HUES6 (cell line): ENCODE data around the gene ADARB2.

ENCODE experiments used
- H3K27ac ChIP-seq: 2 replicates; pipeline ENCODE4 v1.7.0; 2013; ENCODE audit warnings: low read depth, mild to moderate bottlenecking, low read length, inconsistent platforms
- H3K27me3 ChIP-seq: 2 replicates; pipeline ENCODE4 v1.6.1; 2013; ENCODE audit warnings: low read length; ENCODE audit not compliant: control insufficient read depth, insufficient read depth
- H3K36me3 ChIP-seq: 2 replicates; pipeline ENCODE4 v1.6.1; 2013; ENCODE audit warnings: low read length; ENCODE audit not compliant: control insufficient read depth, insufficient read depth
- H3K4me1 ChIP-seq: 2 replicates; pipeline ENCODE4 v1.6.1; 2013; ENCODE audit warnings: low read length; ENCODE audit not compliant: control insufficient read depth, insufficient read depth
- H3K4me3 ChIP-seq: 2 replicates; pipeline ENCODE4 v1.5.1; 2013; ENCODE audit warnings: low read depth, low read length
- H3K9ac ChIP-seq: one replicate; pipeline ENCODE4 v1.6.1; 2013; ENCODE audit warnings: mild to moderate bottlenecking, low read length
- H3K9me3 ChIP-seq: 2 replicates; pipeline ENCODE4 v1.6.1; 2013; ENCODE audit warnings: low read depth, low read length; ENCODE audit not compliant: control insufficient read depth, insufficient read depth

ADARB2 gene

GRCh38 chr10:1661859-1662437 is 75.4 kb downstream of the ADARB2 start:
- Histone ChIP-seq H3K36me3 (no peaks in the 10 kb centered on the region), H3K27me3 (no peaks in the 10 kb centered on the region), H3K9me3 (peaks cover 12% of the 10 kb centered on the region), H3K27ac (no peak overlapping the region), H3K4me3 (no peak overlapping the region), H3K9ac (no peak overlapping the region), H3K4me1 (no peaks in the 10 kb centered on the region)

- no peak overlapping the region for H3K9ac ChIP-seq
- H3K4me1 ChIP-seq: no peaks in the 10 kb centered on the region
- peaks cover 12% of the 10 kb centered on the region for H3K9me3 ChIP-seq
- H3K4me3 ChIP-seq: no peak overlapping the region
- no peaks in the 10 kb centered on the region for H3K36me3 ChIP-seq
- H3K27me3 ChIP-seq: no peaks in the 10 kb centered on the region
- no peak overlapping the region for H3K27ac ChIP-seq
Observed at GRCh38 chr10:1661416-1661815, 75.9 kb downstream of the ADARB2 start.

DNA sequence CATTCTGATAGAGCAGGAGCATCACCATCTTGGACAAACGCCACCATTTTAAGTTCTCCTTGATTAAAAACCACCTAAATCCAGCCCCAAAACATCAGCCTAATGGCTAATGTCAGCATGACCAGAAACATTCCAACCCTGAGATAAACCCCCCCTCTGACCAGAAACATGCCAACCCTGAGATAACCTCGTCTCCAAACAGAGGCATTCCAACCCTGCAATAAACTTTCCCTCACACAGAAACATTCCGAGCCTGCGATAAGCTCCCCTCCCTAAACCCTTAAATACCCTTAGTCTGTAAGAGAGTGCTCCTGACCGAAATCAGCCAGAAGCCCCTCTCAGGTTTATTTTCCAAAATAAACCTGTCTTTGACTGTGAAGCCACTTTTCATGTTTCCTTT is 76.5 kb downstream of the ADARB2 start:
- Histone ChIP-seq H3K36me3 (no peaks in the 10 kb centered on the region), H3K4me1 (no peaks in the 10 kb centered on the region), H3K9ac (no peak overlapping the region), H3K27ac (no peak overlapping the region), H3K27me3 (no peaks in the 10 kb centered on the region), H3K9me3 (peaks cover 12% of the 10 kb centered on the region), H3K4me3 (no peak overlapping the region)

- Histone ChIP-seq H3K36me3 (no peaks in the 10 kb centered on the region), H3K4me1 (no peaks in the 10 kb centered on the region), H3K9me3 (peaks cover 12% of the 10 kb centered on the region), H3K9ac (no peak overlapping the region), H3K27me3 (no peaks in the 10 kb centered on the region), H3K27ac (no peak overlapping the region), H3K4me3 (no peak overlapping the region)
Observed at GRCh38 chr10:1660386-1660785, 76.9 kb downstream of the ADARB2 start.

DNA sequence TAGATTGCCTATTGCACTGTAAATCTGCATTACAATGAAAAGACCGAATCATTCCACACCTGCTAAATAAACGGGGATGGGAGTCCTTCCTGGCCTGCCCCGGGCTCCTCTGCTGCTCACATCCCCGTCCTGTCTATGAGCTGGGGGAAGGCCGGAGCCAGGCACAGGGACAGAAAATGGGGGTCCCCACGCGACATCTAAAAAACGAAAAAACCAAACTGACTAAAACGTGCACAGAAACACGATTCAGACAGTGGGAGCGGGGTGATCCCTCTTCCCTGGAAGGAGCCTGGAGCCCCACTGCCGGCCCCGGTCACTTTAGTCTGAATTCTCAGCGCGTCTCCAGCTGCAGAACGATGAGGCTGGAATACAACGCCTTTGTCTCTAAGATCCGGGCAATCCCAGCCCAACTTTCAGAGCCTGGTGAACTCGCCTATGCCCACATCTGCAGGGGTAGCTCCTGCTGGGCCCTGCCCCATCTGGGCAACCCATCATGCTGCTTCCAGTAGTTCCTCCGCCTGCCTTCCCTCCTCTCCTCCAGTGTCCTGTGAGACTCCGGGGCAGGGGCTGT is 78.0 kb downstream of the ADARB2 start:
- H3K9ac ChIP-seq: no peak overlapping the region

GRCh38 chr10:1658658-1659057 is 78.7 kb downstream of the ADARB2 start:
- H3K27ac ChIP-seq: no peak overlapping the region
- H3K9me3 ChIP-seq: peaks cover 12% of the 10 kb centered on the region
- H3K4me1 ChIP-seq: no peaks in the 10 kb centered on the region

More for the DNA sequence above, 78.0 kb downstream of the ADARB2 start:
- Histone ChIP-seq H3K9me3 (peaks cover 12% of the 10 kb centered on the region), H3K4me1 (no peaks in the 10 kb centered on the region), H3K4me3 (no peak overlapping the region), H3K27ac (no peak overlapping the region), H3K27me3 (no peaks in the 10 kb centered on the region), H3K36me3 (no peaks in the 10 kb centered on the region)

GRCh38 chr10:1657479-1657878 is 79.8 kb downstream of the ADARB2 start:
- Histone ChIP-seq H3K9me3 (peaks cover 12% of the 10 kb centered on the region), H3K36me3 (no peaks in the 10 kb centered on the region), H3K4me3 (no peak overlapping the region), H3K27ac (no peak overlapping the region), H3K9ac (no peak overlapping the region), H3K27me3 (no peaks in the 10 kb centered on the region), H3K4me1 (no peaks in the 10 kb centered on the region)

More at GRCh38 chr10:1658658-1659057, 78.7 kb downstream of the ADARB2 start:
- Histone ChIP-seq H3K27me3 (no peaks in the 10 kb centered on the region), H3K9ac (no peak overlapping the region), H3K4me3 (no peak overlapping the region), H3K36me3 (no peaks in the 10 kb centered on the region)

DNA sequence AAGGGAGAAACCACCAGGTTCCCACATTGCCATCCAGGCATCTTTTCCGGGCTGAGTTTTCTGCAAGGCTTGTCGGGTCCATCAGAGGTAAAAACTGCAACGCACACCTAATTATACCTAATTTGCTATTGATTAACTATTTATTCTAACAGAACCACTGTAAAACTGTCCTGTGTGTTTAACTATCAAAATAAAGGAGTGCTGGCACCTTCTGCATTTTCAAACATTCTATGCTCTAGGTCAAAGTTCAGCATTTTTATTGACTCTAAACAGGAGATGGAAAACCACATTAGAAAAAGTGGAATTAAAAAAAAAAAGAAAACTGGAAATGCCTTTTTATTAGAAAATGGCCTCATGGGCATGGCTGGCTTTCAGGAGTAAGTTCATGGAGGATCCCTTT is 82.0 kb downstream of the ADARB2 start:
- no peaks in the 10 kb centered on the region for H3K27me3 ChIP-seq
- H3K9me3 ChIP-seq: no peaks in the 10 kb centered on the region
- H3K9ac ChIP-seq: no peak overlapping the region
- no peaks in the 10 kb centered on the region for H3K36me3 ChIP-seq
- no peak overlapping the region for H3K27ac ChIP-seq
- no peak overlapping the region for H3K4me3 ChIP-seq
- no peaks in the 10 kb centered on the region for H3K4me1 ChIP-seq

DNA sequence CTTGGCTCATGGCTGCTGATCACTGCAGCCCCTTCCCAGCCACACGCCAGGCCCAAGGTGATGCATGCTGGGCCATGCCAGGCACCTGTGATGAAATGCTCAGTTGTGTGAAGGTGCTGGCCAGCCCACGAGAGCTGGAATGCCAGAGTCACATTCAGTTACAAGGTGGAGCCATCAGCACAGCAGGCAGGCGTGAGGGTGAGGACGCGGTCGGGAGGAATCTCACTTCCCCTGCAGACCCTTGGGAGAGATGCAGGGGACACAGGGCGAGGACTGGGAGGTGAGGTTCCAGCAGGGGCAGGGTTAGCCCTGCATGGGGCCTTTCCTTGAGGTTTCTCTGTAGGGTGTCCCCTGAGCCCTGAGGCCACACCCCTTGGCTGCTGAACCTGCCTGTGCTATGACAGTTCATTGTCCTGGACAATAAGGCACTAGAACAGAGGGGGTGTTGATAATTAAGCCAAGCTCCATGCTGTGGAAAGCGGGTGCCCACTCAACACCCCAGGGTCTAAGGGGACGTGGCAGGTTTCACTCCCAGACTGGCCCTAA is 82.4 kb downstream of the ADARB2 start:
- no peaks in the 10 kb centered on the region for H3K4me1 ChIP-seq
- H3K27ac ChIP-seq: no peak overlapping the region
- no peaks in the 10 kb centered on the region for H3K9me3 ChIP-seq
- H3K4me3 ChIP-seq: no peak overlapping the region
- H3K9ac ChIP-seq: no peak overlapping the region
- H3K36me3 ChIP-seq: no peaks in the 10 kb centered on the region
- no peaks in the 10 kb centered on the region for H3K27me3 ChIP-seq

GRCh38 chr10:1654247-1654646 is 83.1 kb downstream of the ADARB2 start:
- Histone ChIP-seq H3K27ac (no peak overlapping the region), H3K9me3 (no peaks in the 10 kb centered on the region), H3K9ac (no peak overlapping the region), H3K27me3 (no peaks in the 10 kb centered on the region), H3K4me3 (no peak overlapping the region), H3K4me1 (no peaks in the 10 kb centered on the region), H3K36me3 (no peaks in the 10 kb centered on the region)

- Histone ChIP-seq H3K27me3 (no peaks in the 10 kb centered on the region), H3K27ac (no peak overlapping the region), H3K9me3 (no peaks in the 10 kb centered on the region), H3K4me1 (no peaks in the 10 kb centered on the region), H3K4me3 (no peak overlapping the region), H3K36me3 (no peaks in the 10 kb centered on the region), H3K9ac (no peak overlapping the region)
Observed at GRCh38 chr10:1653321-1653720, 84.0 kb downstream of the ADARB2 start.
